ENCODE data around the gene TTC19.

Gene TTC19, protein sequence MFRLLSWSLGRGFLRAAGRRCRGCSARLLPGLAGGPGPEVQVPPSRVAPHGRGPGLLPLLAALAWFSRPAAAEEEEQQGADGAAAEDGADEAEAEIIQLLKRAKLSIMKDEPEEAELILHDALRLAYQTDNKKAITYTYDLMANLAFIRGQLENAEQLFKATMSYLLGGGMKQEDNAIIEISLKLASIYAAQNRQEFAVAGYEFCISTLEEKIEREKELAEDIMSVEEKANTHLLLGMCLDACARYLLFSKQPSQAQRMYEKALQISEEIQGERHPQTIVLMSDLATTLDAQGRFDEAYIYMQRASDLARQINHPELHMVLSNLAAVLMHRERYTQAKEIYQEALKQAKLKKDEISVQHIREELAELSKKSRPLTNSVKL

DNA sequence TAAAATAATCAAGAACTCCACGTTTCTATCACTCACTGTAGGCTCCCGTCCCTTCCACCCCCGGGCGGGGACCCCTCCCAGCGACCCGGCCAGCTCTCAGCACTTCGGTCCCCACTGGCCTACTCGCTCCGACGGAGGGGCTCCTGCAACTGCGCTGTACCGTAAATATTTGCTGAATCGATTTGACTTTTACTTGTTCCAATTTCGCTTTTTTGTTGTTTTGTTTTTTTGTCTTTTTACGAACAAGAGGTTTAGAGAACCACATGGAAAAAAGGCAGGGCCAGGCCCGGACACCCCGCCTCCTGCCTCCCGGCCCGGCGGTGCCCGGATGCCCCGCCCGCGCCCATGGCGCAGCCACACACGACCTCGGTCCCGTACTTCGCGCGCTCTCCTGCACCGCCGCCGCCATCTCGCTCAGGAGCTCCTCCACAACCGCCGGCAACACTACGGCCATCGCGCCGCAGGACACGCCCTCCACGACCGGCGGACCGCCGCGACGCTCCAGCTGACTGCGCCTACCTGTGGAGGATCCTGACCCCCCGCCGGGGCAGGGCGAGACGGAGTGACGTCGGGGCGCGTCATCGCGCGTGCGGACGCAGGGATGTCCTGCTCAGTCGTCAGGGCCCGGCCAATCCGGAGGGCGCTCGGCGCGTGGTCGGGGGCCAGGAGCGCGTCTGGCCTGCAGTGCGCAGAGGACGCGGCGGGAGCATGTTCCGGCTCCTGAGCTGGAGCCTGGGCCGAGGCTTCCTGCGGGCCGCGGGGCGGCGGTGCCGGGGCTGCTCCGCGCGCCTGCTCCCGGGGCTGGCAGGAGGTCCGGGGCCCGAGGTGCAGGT lies at the start of gene TTC19, which contains the start of gene ZSWIM7:
TSS of gene TTC19 (plus strand) at position 684 of the 833 bp plus-strand sequence. CDS start at position 709, 25 bp downstream.
TSS of gene ZSWIM7 (minus strand) at position 564 of the 833 bp plus-strand sequence. CDS start at position 454, 110 bp downstream.
- peak; percentile 93 for DNase-seq

DNA sequence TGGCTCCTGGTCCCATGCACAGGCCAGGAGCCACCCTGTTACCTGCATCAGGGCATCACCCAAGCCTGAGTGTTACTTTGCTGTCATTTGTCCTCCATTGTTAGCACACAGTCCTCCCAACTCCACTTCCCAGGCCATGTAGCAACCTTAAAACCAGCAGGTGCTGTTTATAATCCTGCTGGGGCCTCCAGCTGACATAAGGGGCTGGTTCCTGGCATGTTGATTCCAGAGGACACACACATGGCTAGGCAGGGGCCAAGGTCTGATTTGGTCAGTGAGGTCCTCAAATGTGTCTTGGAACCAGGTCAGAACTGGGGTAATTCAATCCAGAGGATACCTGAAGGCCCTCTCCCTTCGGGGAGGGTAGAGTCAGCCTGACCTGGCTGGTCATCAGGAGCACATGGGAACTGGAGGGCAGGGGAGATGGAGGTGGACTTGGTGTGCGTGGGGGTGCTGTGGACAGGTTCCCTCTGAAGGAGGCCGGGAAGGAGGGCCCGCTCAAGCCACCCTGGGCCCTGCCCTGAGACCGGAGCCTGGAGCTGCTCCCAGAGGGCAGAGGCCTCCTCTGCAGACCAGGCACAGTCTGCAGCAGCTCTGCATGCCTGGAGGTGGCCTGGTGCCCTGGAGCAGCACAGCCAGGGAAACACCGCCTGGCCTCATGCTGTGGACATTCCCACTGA lies 48.1 kb upstream of the TTC19 start:
- no peak for DNase-seq

DNA sequence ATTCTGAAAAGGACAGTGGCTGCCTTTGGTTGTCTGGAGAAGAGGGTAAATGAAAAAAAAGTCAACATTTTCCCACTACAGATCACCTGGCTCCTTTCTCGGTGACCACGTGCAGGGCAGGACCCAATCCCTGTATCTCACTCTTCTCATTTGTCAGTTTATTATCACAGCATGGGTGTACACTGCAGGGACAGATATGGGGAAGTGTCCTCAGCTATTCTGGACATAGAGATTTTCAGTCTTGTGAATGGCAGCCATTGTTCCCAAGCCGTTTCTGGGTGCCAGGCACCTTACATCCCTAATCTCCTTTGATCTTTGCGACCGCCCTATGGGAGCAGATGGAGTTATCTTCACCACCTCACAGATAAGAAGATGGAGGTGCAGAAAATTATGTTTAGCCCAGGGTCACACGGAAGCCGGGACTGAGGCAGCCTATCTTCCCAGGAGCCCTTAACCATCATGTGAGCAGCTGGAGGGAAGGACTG lies 47.5 kb upstream of the TTC19 start:
- DNase-seq: no peak

DNA sequence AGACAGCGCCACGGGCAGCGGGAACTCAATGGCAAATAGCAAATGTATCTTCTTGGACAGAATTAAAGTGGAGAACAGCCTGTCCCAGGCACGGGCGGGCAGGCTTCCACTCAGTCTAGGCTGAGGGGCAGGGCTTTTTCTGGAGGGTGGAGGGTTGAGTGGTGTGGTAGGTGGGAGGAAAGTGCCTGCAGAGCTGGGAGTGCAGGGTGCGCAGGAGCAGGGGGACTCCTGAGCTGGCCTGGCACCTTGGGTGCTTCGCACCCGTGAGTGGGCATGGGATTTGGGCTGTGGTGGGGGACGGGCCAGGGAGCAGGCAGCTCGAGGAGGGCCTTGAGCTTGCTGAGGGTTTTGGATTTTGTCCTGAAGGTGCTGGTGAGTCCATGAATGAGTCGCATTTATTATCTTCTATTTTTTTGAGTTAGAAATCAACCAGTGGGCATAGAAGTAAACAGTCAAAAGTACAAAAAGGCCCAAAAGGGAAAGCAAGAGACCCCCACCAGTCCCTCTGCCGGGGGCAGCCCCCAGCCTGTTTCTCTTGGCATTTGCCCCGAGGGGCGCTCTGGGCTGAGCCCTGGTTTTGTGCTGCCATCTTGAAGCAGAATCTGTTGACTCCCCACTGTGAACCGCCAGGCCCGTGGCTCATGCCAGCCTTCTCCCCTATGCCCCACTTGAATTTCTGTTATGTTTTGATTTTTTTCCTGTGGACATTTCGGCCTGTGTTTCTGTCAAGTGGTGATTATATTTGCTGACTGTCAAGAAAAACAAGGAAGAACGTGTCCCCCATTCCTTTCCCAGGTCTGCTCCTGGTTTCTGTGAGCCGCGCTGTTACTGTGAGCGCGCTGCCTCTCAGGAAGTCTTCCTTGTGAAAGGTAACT lies 46.5 kb upstream of the TTC19 start:
- no peak for DNase-seq

DNA sequence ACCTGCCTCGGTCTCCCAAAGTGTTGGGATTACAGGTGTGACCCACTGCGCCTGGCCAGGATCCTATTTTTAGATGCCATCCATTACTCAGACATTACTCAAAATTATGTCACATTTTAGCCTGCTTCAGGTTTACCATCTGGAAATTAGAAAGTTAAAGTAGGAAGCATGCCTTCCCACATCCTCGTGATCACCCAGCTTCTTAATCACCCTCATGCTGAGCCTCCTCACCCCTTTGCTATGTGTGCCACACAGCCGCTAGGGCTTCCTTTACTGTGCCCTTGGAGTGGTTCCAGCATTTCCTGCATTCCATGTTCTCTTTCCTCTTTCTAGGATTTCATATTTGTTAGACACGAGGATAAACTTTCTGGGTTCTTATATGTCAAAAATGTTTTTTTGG lies 45.4 kb upstream of the TTC19 start:
- no peak for DNase-seq

DNA sequence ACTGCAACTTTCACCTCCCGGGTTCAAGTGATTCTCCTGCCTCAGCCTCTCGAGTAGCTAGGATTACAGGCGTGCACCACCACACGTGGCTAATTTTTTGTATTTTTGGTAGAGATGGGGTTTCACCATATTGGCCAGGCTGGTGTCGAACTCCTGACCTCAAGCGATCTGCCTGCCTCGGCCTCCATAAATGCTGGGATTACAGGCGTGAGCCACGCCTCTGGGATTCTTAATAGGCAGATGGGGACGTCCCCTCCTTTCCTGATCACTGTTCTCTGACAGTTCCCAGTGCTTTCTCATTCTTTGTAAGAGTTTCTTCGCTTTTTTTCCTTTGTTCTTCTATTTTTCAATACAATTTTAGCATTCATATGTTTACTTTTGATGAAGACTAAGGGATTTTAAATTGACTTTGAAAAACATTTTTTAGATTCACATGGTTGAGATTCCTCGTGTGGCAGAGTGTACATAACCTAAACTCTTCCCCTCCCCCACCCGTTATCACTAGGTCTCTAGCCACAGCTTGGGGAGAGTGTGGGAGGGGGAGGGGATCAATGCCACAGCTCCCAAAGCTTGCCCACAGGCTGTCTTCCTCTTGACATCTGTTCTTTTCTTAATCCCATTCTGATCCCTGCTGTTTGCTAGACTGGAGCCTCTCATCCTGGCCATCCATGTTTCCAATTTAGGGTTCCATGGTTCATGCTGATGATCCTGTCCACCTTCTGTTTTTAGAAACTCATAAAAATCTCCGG lies 43.7 kb upstream of the TTC19 start:
- DNase-seq: no peak

DNA sequence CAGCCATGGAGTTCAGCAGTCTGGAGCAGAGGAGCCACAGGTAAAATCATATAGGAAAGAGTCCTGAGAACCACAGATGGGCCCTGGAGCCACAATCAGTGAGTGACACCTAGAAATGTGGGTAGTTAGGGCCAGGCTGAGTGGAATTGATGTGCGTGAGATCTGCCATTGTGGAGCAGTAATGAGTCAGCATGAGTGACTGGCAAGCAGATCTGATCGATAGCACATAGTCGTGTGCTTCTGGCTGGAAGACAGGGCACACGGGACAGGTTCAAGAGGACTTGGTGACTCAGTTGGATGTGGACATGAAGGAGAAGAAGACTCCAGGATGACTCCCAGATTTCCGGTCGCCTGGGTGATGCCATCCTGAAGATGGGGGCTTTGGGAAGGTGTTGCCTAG lies 42.4 kb upstream of the TTC19 start:
- no peak for DNase-seq

DNA sequence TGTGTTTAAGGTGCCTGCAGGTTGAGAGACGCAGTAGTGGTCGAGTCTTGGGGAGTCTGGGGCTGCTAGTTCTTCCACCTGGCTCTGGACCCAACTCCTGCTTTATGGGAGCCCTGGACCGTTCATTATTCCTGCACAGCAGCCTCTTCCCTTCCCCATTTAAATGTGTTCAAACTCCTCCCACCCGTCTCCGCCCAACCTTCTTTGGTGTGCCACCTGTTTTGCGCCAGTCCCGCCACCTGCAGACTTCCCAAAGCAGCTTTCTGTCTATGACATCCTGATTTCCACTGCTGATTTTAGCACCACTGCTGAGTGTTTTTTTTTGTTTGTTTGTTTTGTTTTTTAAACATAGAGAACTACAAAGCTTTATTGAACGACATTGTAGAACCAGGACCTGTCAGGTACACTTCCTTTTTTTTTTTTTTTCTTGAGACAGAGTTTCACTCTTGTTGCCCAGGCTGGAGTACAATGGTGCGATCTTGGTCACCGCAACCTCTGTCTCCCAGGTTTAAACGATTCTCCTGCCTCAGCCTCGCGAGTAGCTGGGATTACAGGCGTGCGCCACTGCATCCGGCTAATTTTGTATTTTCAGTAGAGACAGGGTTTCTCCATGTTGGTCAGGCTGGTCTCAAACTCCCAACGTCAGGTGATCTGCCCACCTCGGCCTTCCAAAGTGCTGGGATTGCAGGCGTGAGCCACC lies 41.9 kb upstream of the TTC19 start:
- DNase-seq: no peak

DNA sequence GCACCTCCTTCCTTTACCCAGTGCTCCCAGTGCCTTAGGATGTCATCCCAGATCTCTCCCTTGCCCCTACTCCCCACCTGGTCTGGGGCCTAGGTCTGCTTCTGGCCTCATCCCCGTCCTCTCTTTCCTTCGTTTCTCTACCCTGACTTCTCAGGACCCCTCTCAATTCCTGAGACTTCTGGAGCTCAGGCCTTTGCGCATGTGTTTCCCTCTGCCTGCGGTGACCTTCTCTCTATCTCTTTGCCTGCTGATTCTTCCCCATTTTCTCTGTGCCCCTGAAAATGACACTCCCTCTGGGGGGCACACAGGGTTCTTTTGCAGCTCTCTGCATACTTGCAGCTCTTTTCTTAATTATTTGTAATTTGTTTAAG lies 41.2 kb upstream of the TTC19 start:
- DNase-seq: no peak

DNA sequence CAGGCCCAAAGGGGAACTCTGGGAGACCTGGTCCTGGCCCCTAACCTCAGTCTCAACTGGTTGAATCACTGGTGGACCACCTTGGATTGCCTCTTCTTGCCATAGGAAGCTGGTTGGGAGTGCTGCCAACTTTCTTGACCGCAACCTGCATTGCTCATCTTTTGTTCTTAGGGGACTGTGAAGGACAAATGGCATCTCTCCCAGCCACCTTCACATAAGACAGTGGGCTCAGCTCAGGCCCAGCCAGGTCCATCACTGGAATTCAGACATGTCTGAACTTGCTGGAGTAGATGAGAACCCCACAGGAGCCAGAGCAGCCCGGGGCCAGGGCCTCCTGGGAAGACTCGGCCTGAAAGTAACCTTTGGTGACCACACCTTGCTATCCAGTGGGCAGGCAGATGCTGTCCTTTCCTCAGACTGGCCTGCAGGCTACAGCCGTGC lies 35.9 kb upstream of the TTC19 start:
- no peak for DNase-seq

DNA sequence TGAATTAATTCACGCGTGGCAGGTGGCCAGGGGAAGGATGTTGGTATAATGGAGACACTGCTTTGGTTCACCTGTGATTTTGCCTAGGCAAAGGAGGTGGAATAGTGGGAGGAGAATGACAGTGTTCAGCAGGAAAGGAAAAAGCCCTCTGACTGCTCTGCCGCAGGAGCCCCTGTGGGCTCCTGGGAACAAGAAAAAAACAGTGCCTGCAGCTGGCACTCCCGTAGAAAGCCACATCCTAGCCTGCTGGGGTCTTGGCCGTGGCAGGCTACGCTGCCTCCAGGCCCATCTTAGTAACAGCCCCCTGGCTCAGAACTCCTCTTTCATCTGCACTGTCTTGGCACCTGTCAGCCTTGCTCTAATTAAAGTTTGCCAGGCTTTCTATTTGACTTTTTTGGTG lies 34.1 kb upstream of the TTC19 start:
- DNase-seq: no peak

DNA sequence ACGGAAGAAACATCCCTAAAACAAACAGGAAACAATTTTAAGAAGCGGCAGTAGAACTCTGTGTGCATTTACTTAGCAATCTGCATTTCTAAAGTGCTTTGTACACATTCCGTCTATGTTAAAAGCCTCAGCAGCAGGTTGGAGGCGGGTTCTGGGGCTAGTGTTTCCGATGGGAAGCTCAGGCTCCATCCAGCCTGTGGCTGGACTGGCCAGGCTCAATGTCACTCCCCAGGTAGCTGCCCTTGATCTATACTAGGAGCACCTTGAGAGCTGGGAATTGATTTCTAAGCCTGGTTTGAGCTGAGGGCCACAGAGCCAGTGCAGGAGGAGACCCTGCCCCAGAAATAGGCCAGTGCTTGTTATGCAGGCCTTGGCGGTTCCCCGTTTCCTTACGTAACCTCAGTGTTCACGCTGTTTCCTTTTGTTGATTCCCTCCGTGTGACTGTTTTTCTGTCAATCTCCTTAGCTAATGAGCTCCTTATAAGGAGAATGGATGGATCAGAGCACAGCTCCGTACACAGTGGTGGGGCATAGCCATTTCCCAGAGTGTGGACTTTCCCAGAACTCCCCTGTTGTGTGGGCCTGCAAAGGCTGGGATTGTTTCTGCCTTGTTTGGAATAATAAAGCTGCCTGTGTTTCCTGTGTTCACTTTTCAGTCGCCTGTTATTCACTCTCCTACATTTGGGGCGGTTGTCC lies 33.3 kb upstream of the TTC19 start:
- DNase-seq: peak; percentile 78

DNA sequence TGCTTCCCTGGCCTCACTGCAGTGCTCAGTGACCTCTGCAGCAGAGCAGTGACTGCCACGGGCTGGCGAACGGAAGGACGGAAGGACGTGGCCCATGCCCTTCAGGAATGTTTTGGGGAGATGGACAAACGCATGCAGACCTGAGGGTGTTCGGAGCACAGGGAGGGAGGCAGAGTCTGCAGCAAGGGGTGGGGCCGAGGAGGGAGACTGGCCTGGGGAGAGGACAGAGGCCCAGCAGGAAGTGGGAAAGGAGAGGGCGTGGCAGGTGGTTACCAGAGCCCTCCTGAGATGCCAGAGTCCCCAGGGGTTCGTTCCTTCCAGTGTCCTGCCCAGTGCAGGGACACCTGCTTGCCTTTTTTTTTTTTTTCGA lies 32.8 kb upstream of the TTC19 start:
- DNase-seq: no peak

DNA sequence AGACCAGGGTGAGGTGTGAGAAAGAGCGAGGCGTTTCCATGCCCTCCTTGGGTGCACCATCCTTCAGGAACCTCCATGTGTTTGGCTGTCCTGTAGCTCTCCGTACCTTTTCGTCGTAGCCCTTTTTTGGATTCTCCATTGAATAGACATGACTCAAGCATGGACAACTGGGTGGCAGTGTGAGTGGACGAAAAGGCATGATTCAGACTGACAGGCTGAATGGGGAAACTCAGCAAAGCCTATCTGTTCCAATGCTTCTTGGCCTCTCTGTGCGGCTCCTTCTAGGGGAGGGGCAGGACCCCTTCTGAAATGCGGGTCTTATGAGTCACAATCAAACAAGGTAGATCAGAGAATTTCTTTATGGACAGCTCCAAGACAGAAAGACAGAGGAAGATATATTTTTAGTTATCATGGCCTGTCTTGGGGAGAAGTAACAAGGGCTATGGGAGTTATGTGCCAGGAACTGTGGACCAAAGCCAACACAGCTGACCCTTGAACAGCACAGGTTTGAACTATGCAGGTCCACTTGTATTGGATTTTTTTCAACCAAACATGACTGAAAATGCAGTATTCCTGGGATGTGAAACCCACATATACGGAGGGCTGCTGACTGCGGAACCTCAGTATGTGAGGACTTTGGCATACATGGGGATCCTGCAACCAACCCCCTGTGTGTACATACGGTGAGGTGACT lies 31.8 kb upstream of the TTC19 start:
- no peak for DNase-seq

DNA sequence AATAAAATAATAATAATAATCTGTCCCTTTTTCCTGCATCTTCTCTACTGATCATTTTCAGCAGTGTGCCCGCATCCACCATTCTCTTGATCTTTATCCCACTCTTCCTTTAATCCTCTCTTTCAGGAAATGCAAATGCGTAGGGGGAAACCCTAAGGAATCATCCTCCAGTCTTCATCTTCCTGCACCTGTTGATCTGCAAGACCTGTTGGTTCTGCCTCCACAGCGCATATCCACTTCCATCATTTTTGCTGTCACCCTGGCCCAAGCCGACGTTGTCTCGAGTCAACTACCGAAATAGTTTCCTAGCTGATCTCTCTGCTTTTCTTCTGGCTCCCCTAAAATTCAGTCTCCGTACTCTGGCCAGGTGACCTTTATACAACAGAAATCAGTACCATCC lies 30.2 kb upstream of the TTC19 start:
- no peak for DNase-seq

DNA sequence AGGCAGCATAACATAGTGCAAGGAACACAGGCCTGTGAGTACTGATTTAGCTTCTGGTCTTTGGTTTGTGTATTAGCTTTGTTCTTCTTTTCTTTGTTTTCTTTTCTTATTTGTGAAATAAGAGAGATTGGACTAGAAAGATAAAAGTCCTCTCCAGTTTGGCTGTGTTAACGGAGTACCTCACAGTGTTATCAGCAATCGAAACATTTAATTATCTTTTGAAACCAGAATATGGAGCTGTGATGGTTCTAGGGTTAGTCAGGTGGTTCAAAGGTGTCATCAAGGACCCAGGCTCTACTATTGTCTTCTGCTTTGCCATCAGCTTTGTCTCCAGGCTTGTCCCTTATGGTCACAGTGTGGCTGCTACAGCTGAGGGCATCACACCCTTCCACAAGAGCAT lies 29.1 kb upstream of the TTC19 start:
- DNase-seq: no peak

DNA sequence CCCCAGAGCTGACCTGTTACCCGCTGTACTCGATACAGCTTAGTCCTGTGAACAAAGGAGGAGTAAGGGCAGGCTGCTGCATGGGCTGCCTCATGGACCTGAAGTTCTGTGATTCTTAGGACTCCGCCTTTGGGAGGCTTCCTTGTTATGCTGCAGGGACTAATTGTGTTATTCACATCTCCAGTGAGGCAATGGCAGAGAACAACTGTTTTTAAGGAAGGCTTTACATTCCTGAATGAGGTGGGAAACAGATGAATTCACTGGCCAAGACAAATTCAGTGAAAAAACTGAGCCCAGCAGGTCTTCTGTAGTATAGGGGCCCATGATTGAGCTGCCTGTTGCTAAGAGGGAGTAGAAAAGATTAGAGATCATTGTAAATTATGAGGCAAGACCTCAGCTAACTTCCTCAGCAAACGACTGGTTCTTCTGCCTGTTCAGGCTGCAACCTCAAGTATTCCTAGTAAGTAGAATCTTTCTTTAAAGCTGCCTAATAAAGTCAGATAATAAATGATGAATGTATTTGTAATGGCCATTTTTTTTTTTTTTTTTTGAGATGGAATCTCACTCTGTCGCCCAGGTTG lies 28.4 kb upstream of the TTC19 start:
- no peak for DNase-seq

DNA sequence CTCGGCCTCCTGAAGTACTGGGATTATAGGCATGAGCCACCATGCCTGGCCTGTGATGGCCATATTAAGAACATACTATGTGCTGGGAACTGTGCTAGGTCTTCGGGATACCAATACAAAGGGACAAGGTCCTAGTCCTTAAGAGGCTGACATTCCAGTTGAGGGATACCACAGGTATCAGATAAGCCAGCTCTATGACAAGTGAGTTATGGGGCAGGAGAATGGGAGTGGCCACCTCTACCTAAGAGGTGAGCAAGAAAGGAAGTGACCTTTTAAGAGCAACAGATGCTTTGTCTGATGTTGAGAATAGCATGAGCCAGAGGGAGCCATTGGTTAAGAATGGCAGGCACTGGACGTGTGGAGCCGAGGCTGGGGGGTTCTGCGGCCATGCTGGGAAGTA lies 27.7 kb upstream of the TTC19 start:
- DNase-seq: no peak

DNA sequence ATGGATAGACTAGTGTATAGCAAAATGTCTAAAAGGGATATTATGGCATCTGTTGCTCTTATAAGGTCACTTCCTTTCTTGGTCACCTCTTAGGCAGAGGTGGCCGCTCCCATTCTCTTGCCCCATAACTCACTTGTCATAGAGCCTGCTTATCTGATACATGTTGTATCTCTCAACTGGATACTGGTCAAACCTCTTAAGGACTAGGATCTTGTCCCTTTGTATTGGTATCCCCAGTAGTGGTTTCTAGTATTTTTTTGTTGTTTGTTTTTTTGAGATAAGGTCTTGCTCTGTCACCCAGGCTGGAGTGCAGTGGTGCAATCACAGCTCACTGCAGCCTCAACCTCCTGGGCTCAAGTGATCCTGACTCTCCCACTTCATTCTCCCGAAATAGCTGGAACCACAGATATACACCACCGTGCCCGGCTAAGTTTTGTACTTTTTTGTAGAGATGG lies 27.1 kb upstream of the TTC19 start:
- no peak for DNase-seq
